Kidney glomerular epithelial cell (primary cell): ENCODE results near the gene ACSL3.
A peak's percentile ranks its signal among the peaks of the same experiment; 100 is the strongest.

Experiments used
- DNase-seq: peaks from one replicate; lab custom pipeline; 2025; lab: John Stamatoyannopoulos, UW

The ACSL3 gene

DNA sequence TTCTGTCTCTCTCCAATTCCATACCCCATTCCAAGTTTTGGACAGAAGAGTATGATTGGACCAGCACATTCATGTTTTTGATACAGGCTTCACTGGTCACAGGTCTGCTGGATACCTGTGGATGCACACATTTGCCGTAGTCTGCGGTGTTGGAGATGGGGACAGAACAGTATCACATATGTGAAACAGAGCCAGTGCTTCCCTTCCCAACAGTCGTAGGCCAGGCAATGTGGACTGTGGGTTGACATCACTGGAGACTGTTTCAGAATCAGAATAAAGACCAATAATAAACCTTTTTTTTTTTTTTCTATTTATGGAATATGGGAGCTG is 18.7 kb downstream of the ACSL3 start:
- DNase-seq = no peak

- DNase-seq = no peak
Observed at GRCh38 chr2:222882484-222882928, 21.7 kb downstream of the ACSL3 start.

DNA sequence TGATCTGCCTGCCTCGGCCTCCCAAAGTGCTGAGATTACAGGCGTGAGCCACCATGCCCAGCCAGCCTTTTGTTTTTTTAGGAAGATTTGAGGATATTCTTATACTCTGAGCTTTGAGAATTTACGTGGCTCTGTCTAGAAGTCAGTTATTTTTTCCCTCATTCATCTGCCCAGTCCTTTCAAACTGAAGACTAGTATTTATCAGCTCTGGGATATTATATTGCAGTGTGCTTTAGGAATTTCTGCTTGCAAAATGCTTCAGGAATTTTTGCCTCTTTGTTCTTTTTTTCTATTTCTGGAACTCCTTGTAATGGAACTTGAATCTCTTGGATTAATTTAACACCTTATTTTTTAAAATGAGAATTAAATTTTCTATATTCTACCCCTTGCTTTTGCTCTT is 22.6 kb downstream of the ACSL3 start:
- DNase-seq = no peak

DNA sequence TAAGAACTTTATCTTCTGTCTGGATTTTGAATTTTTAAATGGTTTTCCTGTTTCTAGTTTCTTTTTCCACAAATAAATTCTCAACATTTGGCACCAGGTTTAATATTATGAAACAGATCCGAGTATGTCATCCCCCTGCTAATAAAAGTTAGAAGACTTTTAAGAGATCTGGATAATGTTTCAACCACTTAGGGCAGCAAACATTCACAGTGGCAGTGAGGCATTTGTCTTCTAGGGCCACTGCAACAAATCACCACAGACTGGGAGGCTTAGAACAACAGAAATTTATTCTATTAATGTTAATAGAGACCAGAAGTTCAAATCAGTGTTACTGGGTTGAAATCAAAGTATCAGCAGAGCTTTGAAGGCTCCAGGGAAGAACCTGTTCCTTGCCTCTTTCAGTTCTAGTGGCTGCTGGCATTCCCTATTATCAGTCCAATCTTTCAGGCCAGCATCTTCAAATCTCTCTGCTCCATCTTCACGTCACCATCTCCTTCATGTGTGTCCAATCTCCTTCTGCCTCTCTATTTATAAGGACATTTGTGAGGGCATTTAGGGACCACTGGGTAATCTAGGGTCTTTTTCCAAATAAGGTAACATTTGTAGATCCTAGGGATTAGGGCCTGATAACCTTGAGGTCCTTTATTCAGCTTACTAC is 23.4 kb downstream of the ACSL3 start:
- no peak for DNase-seq

- peak; percentile 25 for DNase-seq
Observed at GRCh38 chr2:222884805-222885424, 24.1 kb downstream of the ACSL3 start.

GRCh38 chr2:222887124-222887523 is 26.3 kb downstream of the ACSL3 start:
- DNase-seq = no peak

GRCh38 chr2:222888716-222889115 is 27.9 kb downstream of the ACSL3 start:
- no peak for DNase-seq

- no peak for DNase-seq
Observed at GRCh38 chr2:222891890-222892289, 31.1 kb downstream of the ACSL3 start.

GRCh38 chr2:222892321-222892720 is 31.5 kb downstream of the ACSL3 start:
- DNase-seq = no peak

DNA sequence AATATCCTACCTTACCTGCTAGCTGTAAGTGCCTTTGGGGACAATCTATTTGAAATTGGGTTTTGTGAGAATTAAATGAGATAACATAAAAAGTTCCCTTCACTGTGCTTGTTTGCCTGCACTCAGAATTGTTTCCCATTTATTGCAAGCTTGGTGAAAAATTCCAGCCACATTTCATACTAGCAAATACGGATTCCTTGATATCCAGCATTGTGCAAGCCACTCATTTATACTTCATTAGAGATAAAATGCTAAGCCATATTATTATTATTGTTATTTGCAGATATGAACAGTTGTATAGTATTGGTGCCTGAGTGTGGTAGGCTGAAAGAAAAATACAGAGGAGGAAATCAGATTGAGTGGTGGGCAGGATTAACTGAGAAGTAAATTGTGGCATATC is 31.9 kb downstream of the ACSL3 start:
- DNase-seq = no peak

GRCh38 chr2:222893716-222894115 is 32.9 kb downstream of the ACSL3 start:
- no peak for DNase-seq

GRCh38 chr2:222895144-222895543 is 34.3 kb downstream of the ACSL3 start:
- no peak for DNase-seq

- no peak for DNase-seq
Observed at GRCh38 chr2:222897898-222898297, 37.1 kb downstream of the ACSL3 start.

DNA sequence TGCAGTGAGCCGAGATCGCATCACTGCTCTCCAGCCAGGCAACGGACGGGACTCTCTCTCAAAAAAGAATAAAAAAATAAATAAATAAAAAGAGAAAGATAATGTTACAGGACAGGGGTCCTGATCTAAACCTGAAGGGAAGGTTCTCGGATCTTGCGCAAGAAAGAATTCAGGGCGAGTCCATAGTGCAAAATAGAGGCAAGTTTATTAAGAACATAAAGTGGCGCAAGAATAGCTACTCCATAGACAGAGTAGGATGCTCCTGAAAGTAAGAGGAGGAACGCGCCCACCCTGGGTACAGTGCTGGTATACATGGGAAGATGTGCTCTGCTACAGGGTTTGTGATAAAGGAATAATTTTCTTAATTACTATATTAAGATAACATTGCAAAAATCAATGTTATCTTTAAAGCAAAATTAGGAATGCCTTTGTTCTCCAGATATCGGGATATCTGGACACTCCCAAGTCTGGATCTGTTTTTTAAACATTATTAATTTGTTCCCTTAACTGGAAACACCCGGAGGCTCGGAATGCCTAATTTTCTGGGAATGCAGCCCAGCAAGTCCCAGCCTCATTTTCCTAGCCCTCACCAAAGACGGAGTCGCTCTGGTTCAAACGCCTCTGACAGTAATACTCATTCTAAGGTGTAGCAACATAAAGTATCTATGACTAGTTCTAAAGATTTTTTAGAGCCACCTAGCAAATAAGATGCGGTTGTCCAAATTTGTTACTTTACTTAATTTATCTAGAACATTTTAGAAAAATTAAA is 38.8 kb downstream of the ACSL3 start:
- no peak for DNase-seq

- DNase-seq = no peak
Observed at GRCh38 chr2:222900354-222900753, 39.5 kb downstream of the ACSL3 start.

DNA sequence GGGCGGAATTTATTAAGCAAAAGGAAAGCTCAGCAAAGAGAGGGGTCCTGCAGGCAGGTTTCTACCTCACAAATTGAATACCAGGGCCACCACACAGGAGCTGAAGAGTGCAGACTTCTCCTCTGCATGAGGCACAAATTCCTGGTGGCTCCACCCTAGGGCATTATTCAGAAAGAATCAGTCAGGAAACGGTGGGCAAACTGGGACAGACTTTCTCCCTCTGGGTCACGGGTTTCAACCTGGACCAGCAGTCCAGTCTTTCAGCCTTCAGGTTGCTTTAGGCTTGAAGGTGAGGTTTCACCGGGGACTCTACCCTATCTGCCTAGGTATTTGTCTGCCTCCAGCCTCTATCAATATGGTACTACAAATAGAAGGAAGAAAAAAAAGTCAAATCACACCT is 41.8 kb downstream of the ACSL3 start:
- DNase-seq = no peak

- DNase-seq = peak; percentile 66
Observed at GRCh38 chr2:222903234-222904220, 42.7 kb downstream of the ACSL3 start.

DNA sequence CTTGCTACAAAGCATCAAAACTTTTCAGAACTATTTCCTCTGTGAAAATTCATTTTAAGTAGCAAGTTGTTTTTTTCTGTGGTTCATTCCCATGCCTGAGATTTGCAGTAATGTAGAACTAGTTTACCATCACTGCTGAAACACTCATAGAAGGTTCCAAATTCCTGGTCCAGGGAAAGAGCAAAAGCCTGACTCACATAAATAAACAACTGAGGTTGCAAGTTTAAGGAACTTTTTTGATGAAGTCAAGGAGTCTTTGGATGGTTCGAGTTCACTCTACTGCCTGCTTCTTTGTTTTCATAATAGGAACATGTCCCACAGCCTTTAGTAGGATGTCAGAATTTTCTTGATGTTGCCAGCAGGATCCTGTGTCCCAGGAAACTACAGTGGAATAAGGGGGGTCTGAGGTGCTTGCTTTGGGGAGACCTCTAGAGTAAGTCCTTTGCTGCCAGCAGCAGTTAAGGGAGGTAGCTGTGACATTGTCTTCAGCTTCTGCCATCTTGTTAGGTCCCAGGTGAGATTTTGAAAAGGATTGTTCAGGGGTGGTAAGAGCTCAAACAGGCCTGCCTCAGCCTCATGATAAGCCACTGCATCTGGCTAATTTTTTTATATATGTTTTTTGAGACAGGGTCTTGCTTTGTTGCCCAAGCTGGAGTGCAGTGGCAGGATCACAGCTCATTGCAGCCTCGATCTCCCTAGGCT is 43.9 kb downstream of the ACSL3 start:
- DNase-seq = no peak

GRCh38 chr2:222907048-222907447 is 46.2 kb downstream of the ACSL3 start:
- no peak for DNase-seq

- DNase-seq = no peak
Observed at GRCh38 chr2:222907790-222908441, 47.1 kb downstream of the ACSL3 start.

- no peak for DNase-seq
Observed at GRCh38 chr2:222909286-222909685, 48.5 kb downstream of the ACSL3 start.
